Suprapubic skin (tissue), 4 donors: ENCODE data around the gene NFIL3. TPM values are rescaled to one million over a fixed set of nuclear protein-coding genes. Genes with fewer than 3 reads are reported as not detected.
"Not testable (repeated sequence)": the region's sequence is repeated elsewhere in the genome, so short reads cannot be mapped to it uniquely, and the experiment has no call there.

Experiments
- DNase-seq, 2 donors: peaks; one replicate each; pipeline ENCODE4 v3.0.0-alpha.2; 2019; ENCODE audit warnings: low spot score in 2 of 2
- H3K27ac ChIP-seq: fragments of 200-600 bp; sonication (generic); one replicate; pipeline ENCODE4 v1.5.1; 2019
- H3K27me3 ChIP-seq: fragments of 200-600 bp; sonication (generic); one replicate; pipeline ENCODE4 v1.5.1; 2019
- H3K36me3 ChIP-seq: fragments of 200-600 bp; sonication (generic); one replicate; pipeline ENCODE4 v1.5.1; 2019
- H3K4me1 ChIP-seq: fragments of 200-600 bp; sonication (generic); one replicate; pipeline ENCODE4 v1.5.1; 2019
- H3K4me3 ChIP-seq: fragments of 200-600 bp; sonication (generic); one replicate; pipeline ENCODE4 v1.5.1; 2019; ENCODE audit warnings: mild to moderate bottlenecking
- H3K9me3 ChIP-seq: fragments of 200-600 bp; sonication (generic); one replicate; pipeline ENCODE4 v1.5.1; 2019
- EP300 ChIP-seq: sonication (generic); formaldehyde crosslinking; IDR thresholded peaks from one replicate; pipeline ENCODE4 v1.6.1; 2017; ENCODE audit warnings: antibody characterized with exemption
- POLR2A ChIP-seq, 2 donors: fragments of 450-650 bp; IDR thresholded peaks; one replicate each; pipeline ENCODE4 v1.6.1; 2017; ENCODE audit warnings: antibody characterized with exemption in 2 of 2, mild to moderate bottlenecking in 2 of 2, moderate library complexity in 2 of 2
- POLR2AphosphoS5 ChIP-seq, 3 donors: sonication (generic); formaldehyde crosslinking; IDR thresholded peaks; one replicate each; pipeline ENCODE4 v1.6.1; 2017; ENCODE audit warnings: antibody characterized with exemption in 3 of 3
- WGBS: methylation state at CpG from one replicate; pipeline ENCODE4 v1.1.5; 2018; 5-methylcytosine and 5-hydroxymethylcytosine counted together
- total RNA-seq, 4 donors: library from RNA; depleted of rRNA; stranded (reverse); fragments of >200 nt; gene quantifications; one replicate each; pipeline ENCODE4 v1.1.0, GENCODE V29; 2016
- TF ChIP-seq, protein P1 (sequence below), 2 donors: fragments of 200-600 bp in 1 of 2; fragments of 450-650 bp in 1 of 2; sonication (generic) in 1 of 2; IDR thresholded peaks; one replicate each; pipeline ENCODE4 v1.5.1; 2016 to 2019; ENCODE audit warnings: antibody characterized with exemption in 2 of 2, mild to moderate bottlenecking in 1 of 2, moderate library complexity in 1 of 2

The NFIL3 gene
- total RNA-seq, 4 donors from 2014 or later, result 28.0 to 58.5 (median 37.8) TPM

GRCh38 chr9:91384954-91385353 lies 38.7 kb downstream of the NFIL3 start:
- Histone ChIP-seq H3K4me1 (no peaks in the 10 kb centered on the region), H3K9me3 (no peaks in the 10 kb centered on the region), H3K27me3 (no peaks in the 10 kb centered on the region), H3K36me3 (no peaks in the 10 kb centered on the region), H3K27ac (no peak overlapping the region), H3K4me3 (no peak overlapping the region)
- 60% methylated on average over 1 of the region's 1 CpG for WGBS
- no peak for DNase-seq
- no peak for TF ChIP-seq POLR2AphosphoS5 (IDR thresholded peaks at IDR 0.05)
- TF ChIP-seq POLR2A (IDR thresholded peaks at IDR 0.05), result no peak
- no peak for TF ChIP-seq EP300
- TF ChIP-seq, protein P1, sequence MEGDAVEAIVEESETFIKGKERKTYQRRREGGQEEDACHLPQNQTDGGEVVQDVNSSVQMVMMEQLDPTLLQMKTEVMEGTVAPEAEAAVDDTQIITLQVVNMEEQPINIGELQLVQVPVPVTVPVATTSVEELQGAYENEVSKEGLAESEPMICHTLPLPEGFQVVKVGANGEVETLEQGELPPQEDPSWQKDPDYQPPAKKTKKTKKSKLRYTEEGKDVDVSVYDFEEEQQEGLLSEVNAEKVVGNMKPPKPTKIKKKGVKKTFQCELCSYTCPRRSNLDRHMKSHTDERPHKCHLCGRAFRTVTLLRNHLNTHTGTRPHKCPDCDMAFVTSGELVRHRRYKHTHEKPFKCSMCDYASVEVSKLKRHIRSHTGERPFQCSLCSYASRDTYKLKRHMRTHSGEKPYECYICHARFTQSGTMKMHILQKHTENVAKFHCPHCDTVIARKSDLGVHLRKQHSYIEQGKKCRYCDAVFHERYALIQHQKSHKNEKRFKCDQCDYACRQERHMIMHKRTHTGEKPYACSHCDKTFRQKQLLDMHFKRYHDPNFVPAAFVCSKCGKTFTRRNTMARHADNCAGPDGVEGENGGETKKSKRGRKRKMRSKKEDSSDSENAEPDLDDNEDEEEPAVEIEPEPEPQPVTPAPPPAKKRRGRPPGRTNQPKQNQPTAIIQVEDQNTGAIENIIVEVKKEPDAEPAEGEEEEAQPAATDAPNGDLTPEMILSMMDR (IDR thresholded peaks at IDR 0.05), result no peak

GRCh38 chr9:91383577-91383976 lies 40.1 kb downstream of the NFIL3 start:
- H3K4me1 ChIP-seq, result no peaks in the 10 kb centered on the region
- no peak overlapping the region for H3K4me3 ChIP-seq
- H3K9me3 ChIP-seq, result no peaks in the 10 kb centered on the region
- H3K36me3 ChIP-seq, result no peaks in the 10 kb centered on the region
- no peak overlapping the region for H3K27ac ChIP-seq
- H3K27me3 ChIP-seq, result no peaks in the 10 kb centered on the region
- TF ChIP-seq, protein P1 (IDR thresholded peaks at IDR 0.05), result no peak
- TF ChIP-seq POLR2AphosphoS5 (IDR thresholded peaks at IDR 0.05), result no peak
- TF ChIP-seq EP300, result no peak
- no peak for TF ChIP-seq POLR2A (IDR thresholded peaks at IDR 0.05)
- no peak for DNase-seq

- Histone ChIP-seq H3K4me3 (no peak overlapping the region), H3K27me3 (no peaks in the 10 kb centered on the region), H3K4me1 (no peaks in the 10 kb centered on the region), H3K27ac (no peak overlapping the region), H3K36me3 (no peaks in the 10 kb centered on the region), H3K9me3 (no peaks in the 10 kb centered on the region)
- TF ChIP-seq POLR2AphosphoS5 (IDR thresholded peaks at IDR 0.05) (no peak), EP300 (no peak), POLR2A (IDR thresholded peaks at IDR 0.05) (no peak)
- TF ChIP-seq, protein P1 (IDR thresholded peaks at IDR 0.05), result no peak
- no peak for DNase-seq
- 93% methylated on average over 4 of the region's 4 CpGs for WGBS
Observed at GRCh38 chr9:91382298-91382697, 41.3 kb downstream of the NFIL3 start.

DNA sequence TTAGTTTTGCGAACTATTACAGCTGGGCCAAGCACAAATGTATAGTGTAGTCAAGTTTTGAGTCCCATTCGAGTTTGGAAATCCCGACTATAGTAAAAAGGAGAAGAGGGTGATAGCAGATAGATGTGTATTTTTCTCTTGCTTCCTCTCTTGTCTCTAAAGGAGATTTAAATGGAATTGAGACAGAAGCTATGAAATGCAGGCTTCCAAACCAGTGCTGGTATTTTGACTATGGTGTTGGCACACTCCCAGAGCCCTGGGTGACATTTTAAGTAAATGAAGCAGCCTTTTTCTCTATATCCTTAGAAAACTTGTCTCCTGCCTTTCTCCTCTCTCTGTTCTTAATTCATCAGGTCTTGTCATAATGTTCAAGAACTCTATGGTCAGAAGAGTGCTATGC lies 44.2 kb downstream of the NFIL3 start:
- WGBS, result 56% methylated on average over 3 of the region's 3 CpGs
- H3K27ac ChIP-seq, result no peak overlapping the region
- H3K9me3 ChIP-seq, result no peaks in the 10 kb centered on the region
- no peak for DNase-seq
- no peaks in the 10 kb centered on the region for H3K27me3 ChIP-seq
- no peak overlapping the region for H3K4me3 ChIP-seq
- H3K36me3 ChIP-seq, result no peaks in the 10 kb centered on the region
- H3K4me1 ChIP-seq, result peaks cover 5% of the 10 kb centered on the region
- TF ChIP-seq EP300 (no peak), POLR2AphosphoS5 (IDR thresholded peaks at IDR 0.05) (no peak), POLR2A (IDR thresholded peaks at IDR 0.05) (no peak)
- TF ChIP-seq, protein P1 (IDR thresholded peaks at IDR 0.05), result no peak

DNA sequence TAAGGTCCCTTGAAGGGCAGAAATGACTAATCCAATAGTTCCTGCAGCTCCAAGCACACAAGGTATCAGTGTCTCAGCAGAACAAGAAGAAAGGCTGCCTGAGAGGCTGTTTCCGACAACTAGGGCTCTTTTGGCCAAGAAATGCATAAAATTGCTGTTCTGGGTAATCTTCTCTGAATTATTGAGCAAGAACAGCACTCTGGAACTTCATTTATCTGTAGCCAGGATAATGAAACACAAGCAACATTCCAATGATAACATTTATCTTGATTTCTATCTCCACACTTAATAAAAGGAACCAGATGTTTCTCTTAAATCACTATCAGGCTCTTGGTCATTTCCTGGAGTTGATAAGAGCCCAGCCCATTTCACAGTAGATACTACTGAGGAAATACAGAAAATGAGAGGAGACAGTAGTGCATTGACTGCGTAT lies 44.9 kb downstream of the NFIL3 start:
- Histone ChIP-seq H3K27ac (no peak overlapping the region), H3K9me3 (no peaks in the 10 kb centered on the region), H3K36me3 (no peaks in the 10 kb centered on the region), H3K4me1 (peaks cover 5% of the 10 kb centered on the region), H3K4me3 (no peak overlapping the region), H3K27me3 (no peaks in the 10 kb centered on the region)
- TF ChIP-seq, protein P1 (IDR thresholded peaks at IDR 0.05), result no peak
- no peak for TF ChIP-seq POLR2AphosphoS5 (IDR thresholded peaks at IDR 0.05)
- TF ChIP-seq POLR2A (IDR thresholded peaks at IDR 0.05), result no peak
- no peak for TF ChIP-seq EP300
- DNase-seq, result no peak
- WGBS, result 72% methylated on average over 2 of the region's 2 CpGs

DNA sequence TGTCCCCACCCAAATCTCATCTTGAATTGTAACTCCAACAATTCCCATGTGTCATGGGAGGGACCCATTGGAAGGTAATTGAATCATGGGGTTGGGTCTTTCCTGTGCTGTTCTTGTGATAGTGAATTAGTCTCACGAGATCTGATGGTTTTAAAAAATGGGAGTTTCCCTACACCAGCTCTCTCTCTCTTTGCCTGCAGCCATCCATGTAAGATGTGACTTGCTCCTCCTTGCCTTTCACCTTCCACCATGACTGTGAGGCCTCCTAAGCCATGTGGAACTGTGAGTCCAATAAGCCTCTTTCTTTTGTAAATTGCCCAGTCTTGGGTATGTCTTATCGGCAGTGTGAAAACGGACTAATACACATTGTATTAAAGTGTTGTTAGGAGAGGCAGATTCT lies 45.6 kb downstream of the NFIL3 start:
- not testable (repeated sequence) for H3K9me3 ChIP-seq, H3K36me3 ChIP-seq, H3K4me3 ChIP-seq, DNase-seq, H3K4me1 ChIP-seq, H3K27ac ChIP-seq, H3K27me3 ChIP-seq
- 100% methylated on average over 3 of the region's 3 CpGs for WGBS
